ENCODE results near the gene COL19A1. TPM values are rescaled to one million over a fixed set of nuclear protein-coding genes. Genes with fewer than 3 reads are reported as not detected.

The COL19A1 gene
- total RNA-seq, 2 donors from 2014 or later: 0.07 TPM; not detected in 1

- H3K36me3 ChIP-seq: no peaks in the 10 kb centered on the region
- H3K9me3 ChIP-seq: no peaks in the 10 kb centered on the region
- ATAC-seq (ENCODE audit: insufficient number of reproducible peaks, low FRiP score, low read depth) (no peak), DNase-seq (ENCODE audit: low spot score) (no peak)
- no peak overlapping the region for H3K27ac ChIP-seq
- TF ChIP-seq, protein P1, sequence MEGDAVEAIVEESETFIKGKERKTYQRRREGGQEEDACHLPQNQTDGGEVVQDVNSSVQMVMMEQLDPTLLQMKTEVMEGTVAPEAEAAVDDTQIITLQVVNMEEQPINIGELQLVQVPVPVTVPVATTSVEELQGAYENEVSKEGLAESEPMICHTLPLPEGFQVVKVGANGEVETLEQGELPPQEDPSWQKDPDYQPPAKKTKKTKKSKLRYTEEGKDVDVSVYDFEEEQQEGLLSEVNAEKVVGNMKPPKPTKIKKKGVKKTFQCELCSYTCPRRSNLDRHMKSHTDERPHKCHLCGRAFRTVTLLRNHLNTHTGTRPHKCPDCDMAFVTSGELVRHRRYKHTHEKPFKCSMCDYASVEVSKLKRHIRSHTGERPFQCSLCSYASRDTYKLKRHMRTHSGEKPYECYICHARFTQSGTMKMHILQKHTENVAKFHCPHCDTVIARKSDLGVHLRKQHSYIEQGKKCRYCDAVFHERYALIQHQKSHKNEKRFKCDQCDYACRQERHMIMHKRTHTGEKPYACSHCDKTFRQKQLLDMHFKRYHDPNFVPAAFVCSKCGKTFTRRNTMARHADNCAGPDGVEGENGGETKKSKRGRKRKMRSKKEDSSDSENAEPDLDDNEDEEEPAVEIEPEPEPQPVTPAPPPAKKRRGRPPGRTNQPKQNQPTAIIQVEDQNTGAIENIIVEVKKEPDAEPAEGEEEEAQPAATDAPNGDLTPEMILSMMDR (IDR thresholded peaks at IDR 0.05): no peak
- no peak overlapping the region for H3K4me3 ChIP-seq
- no peaks in the 10 kb centered on the region for H3K4me1 ChIP-seq (ENCODE audit: control insufficient read depth in 1 of 2, low read depth in 2 of 2)
- no peaks in the 10 kb centered on the region for H3K27me3 ChIP-seq (replicated peaks; ENCODE audit: insufficient read depth)
These were observed 304.9 kb downstream of the COL19A1 start for GRCh38 chr6:70171236-70171635.

DNA sequence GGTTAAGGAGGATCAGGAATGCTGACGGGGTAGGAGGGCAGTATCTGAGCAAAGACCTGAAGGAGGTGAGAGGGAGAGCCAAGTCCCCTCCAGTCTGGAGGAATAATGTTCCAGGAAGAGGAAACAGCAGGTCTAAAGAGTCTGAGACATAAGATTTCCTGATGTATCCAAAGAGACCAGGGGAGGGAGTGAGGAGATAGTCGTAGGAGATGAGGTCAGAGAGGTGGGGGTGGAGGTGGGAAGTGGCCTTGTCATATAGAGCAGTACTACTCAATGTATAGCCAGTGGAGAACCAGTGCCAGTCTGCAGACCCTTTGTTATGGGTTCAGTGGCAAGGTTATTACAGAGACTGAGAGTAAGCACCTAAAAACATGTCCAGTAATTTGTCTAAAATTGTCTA, 305.9 kb downstream of the COL19A1 start:
- Histone ChIP-seq H3K4me1 (ENCODE audit: control insufficient read depth in 1 of 2, low read depth in 2 of 2) (no peaks in the 10 kb centered on the region), H3K9me3 (no peaks in the 10 kb centered on the region), H3K36me3 (no peaks in the 10 kb centered on the region), H3K27ac (no peak overlapping the region), H3K27me3 (replicated peaks; ENCODE audit: insufficient read depth) (no peaks in the 10 kb centered on the region), H3K4me3 (no peak overlapping the region)
- TF ChIP-seq, protein P1 (IDR thresholded peaks at IDR 0.05): no peak
- DNase-seq (ENCODE audit: low spot score): no peak
- no peak for ATAC-seq (ENCODE audit: insufficient number of reproducible peaks, low FRiP score, low read depth)

GRCh38 chr6:70175770-70176169, 309.4 kb downstream of the COL19A1 start:
- DNase-seq (ENCODE audit: low spot score): no peak
- Histone ChIP-seq H3K27ac (no peak overlapping the region), H3K4me3 (no peak overlapping the region), H3K36me3 (no peaks in the 10 kb centered on the region), H3K9me3 (no peaks in the 10 kb centered on the region), H3K27me3 (replicated peaks; ENCODE audit: insufficient read depth) (no peaks in the 10 kb centered on the region), H3K4me1 (ENCODE audit: control insufficient read depth in 1 of 2, low read depth in 2 of 2) (no peaks in the 10 kb centered on the region)
- no peak for ATAC-seq (ENCODE audit: insufficient number of reproducible peaks, low FRiP score, low read depth)
- TF ChIP-seq, protein P1 (IDR thresholded peaks at IDR 0.05): no peak

GRCh38 chr6:70176842-70177550, 310.6 kb downstream of the COL19A1 start:
- ATAC-seq (ENCODE audit: insufficient number of reproducible peaks, low FRiP score, low read depth) (no peak), DNase-seq (ENCODE audit: low spot score) (no peak)
- no peaks in the 10 kb centered on the region for H3K36me3 ChIP-seq
- H3K4me1 ChIP-seq (ENCODE audit: control insufficient read depth in 1 of 2, low read depth in 2 of 2): no peaks in the 10 kb centered on the region
- no peak overlapping the region for H3K4me3 ChIP-seq
- TF ChIP-seq, protein P1 (IDR thresholded peaks at IDR 0.05): no peak
- H3K27me3 ChIP-seq (replicated peaks; ENCODE audit: insufficient read depth): no peaks in the 10 kb centered on the region
- H3K9me3 ChIP-seq: no peaks in the 10 kb centered on the region
- H3K27ac ChIP-seq: no peak overlapping the region

GRCh38 chr6:70180183-70180900, 314.0 kb downstream of the COL19A1 start:
- Histone ChIP-seq H3K36me3 (no peaks in the 10 kb centered on the region), H3K27me3 (replicated peaks; ENCODE audit: insufficient read depth) (no peaks in the 10 kb centered on the region), H3K9me3 (no peaks in the 10 kb centered on the region), H3K27ac (no peak overlapping the region), H3K4me3 (no peak overlapping the region), H3K4me1 (ENCODE audit: control insufficient read depth in 1 of 2, low read depth in 2 of 2) (no peaks in the 10 kb centered on the region)
- DNase-seq (ENCODE audit: low spot score) (no peak), ATAC-seq (ENCODE audit: insufficient number of reproducible peaks, low FRiP score, low read depth) (no peak)
- TF ChIP-seq, protein P1 (IDR thresholded peaks at IDR 0.05): no peak

Measured in thoracic aorta (tissue), 2 donors.